K562 (cell line): ENCODE results near the gene MYB. TPM values are rescaled to one million over a fixed set of nuclear protein-coding genes. Genes with fewer than 3 reads are reported as not detected.

Source experiments
- ATAC-seq: fragments of 200-7000 bp; cut with Tn5 transposase; 3 replicates; pipeline ENCODE4 v1.9.1; 2020; ENCODE audit warnings: moderate library complexity
- BruUV-seq: library from RNA; stranded (reverse); fragments of 400-500 nt; replicated peaks from 2 replicates; lab custom pipeline; 2021; lab: Mats Ljungman, UMichigan
- CTCF ChIA-PET: fragments of 300-600 bp; formaldehyde crosslinking; extraction: SDS; loops from one replicate; lab custom pipeline; 2021; ENCODE audit warnings: low intra/inter-chr PET ratio; lab: Yijun Ruan, JAX
- POLR2A ChIA-PET: fragments of 300-600, 350-650 bp; sonication (Branson Sonifier 250); formaldehyde crosslinking; extraction: SDS; loops from one replicate; lab custom pipeline; 2021; ENCODE audit warnings: antibody characterized with exemption, inconsistent platforms; lab: Yijun Ruan, JAX
- DNase-seq, 4 experiments: peaks; one replicate each; pipeline versions ENCODE4 v3.0.0 to v3.0.0-alpha.2; 2011 to 2018; ENCODE audit warnings: low spot score in 3 of 4, mixed read lengths in 3 of 4; ENCODE audit errors: extremely low read depth in 1 of 4
- FAIRE-seq: peaks from 2 replicates; lab custom pipeline; 2011; peaks lifted over from hg19 to GRCh38; lab: Jason Lieb, UNC
- H2AFZ ChIP-seq: 2 replicates; pipeline ENCODE4 v1.6.0; 2011; ENCODE audit warnings: low read depth, low read length, control low read depth, inconsistent platforms
- H3K27ac ChIP-seq: fragments of 200-600 bp; 3 replicates; pipeline ENCODE4 v1.8.0; 2011; ENCODE audit warnings: low read depth, mild to moderate bottlenecking, control low read depth, inconsistent platforms, low read length, moderate library complexity, mixed read lengths; ENCODE audit errors: extremely low read depth
- H3K27me3 ChIP-seq, 2 experiments: fragments of 300-600 bp in 1 of 2; 2 replicates in 1 of 2; 3 replicates in 1 of 2; pipeline versions ENCODE4 v1.6.0 to v1.8.0; 2011; ENCODE audit warnings: inconsistent platforms in 2 of 2, low read length in 2 of 2, mild to moderate bottlenecking in 1 of 2, mixed read lengths in 1 of 2, moderate library complexity in 1 of 2; ENCODE audit not compliant: control insufficient read depth in 2 of 2, insufficient read depth in 2 of 2
- H3K36me3 ChIP-seq: fragments of 300-600 bp; 3 replicates; pipeline ENCODE4 v1.8.0; 2011; ENCODE audit warnings: mild to moderate bottlenecking, low read length, inconsistent platforms; ENCODE audit not compliant: control insufficient read depth, insufficient read depth
- H3K4me1 ChIP-seq, 2 experiments: fragments of 200-600 bp in 1 of 2; replicated peaks in 1 of 2; 2 replicates in 1 of 2; 3 replicates in 1 of 2; pipeline versions ENCODE4 v1.5.1 to v1.8.0; 2011; ENCODE audit warnings: inconsistent platforms in 2 of 2, low read length in 2 of 2, mild to moderate bottlenecking in 1 of 2, mixed read lengths in 1 of 2, moderate library complexity in 1 of 2; ENCODE audit not compliant: control insufficient read depth in 2 of 2, insufficient read depth in 2 of 2
- H3K4me2 ChIP-seq: 2 replicates; pipeline ENCODE4 v1.6.1; 2011; ENCODE audit warnings: low read length, control low read depth, inconsistent platforms, mixed read lengths; ENCODE audit not compliant: insufficient read depth
- H3K4me3 ChIP-seq: fragments of 200-600 bp; sonication (generic), shearing (Covaris generic); 2 replicates; pipeline ENCODE4 v1.5.1; 2016; ENCODE audit warnings: control low read depth, inconsistent platforms
- H3K79me2 ChIP-seq: fragments of 200-600 bp; 3 replicates; pipeline ENCODE4 v1.8.0; 2011; ENCODE audit warnings: low read length, inconsistent platforms; ENCODE audit not compliant: control insufficient read depth, insufficient read depth
- H3K9ac ChIP-seq, 2 experiments: 2 replicates each; pipeline versions ENCODE4 v1.6.0 to v1.6.1; 2011; ENCODE audit warnings: low read depth in 2 of 2, low read length in 2 of 2, control low read depth in 1 of 2, inconsistent platforms in 1 of 2, mild to moderate bottlenecking in 1 of 2, mixed read lengths in 1 of 2; ENCODE audit not compliant: insufficient read depth in 1 of 2
- H3K9me1 ChIP-seq: one replicate; pipeline ENCODE4 v1.6.0; 2011; ENCODE audit warnings: inconsistent platforms, mild to moderate bottlenecking, low read length, moderate library complexity; ENCODE audit not compliant: control insufficient read depth, insufficient read depth
- H3K9me3 ChIP-seq: replicated peaks from 2 replicates; pipeline ENCODE4 v1.5.1; 2011; ENCODE audit warnings: low read depth, low read length, inconsistent platforms; ENCODE audit not compliant: control insufficient read depth, insufficient read depth
- H4K20me1 ChIP-seq: replicated peaks from 2 replicates; pipeline ENCODE4 v1.6.1; 2011; ENCODE audit warnings: low read length, inconsistent platforms, mixed read lengths; ENCODE audit not compliant: control insufficient read depth, insufficient read depth
- ADNP ChIP-seq: fragments of 200-800 bp; sonication (Bioruptor generic); IDR thresholded peaks from 2 replicates; pipeline ENCODE4 v1.6.1; 2016; ENCODE audit warnings: missing genetic modification characterization, missing compliant biosample characterization
- FIP1L1 ChIP-seq: fragments of 200-400 bp; formaldehyde crosslinking; IDR thresholded peaks from 2 replicates; pipeline ENCODE4 v1.6.1; 2018; ENCODE audit warnings: mild to moderate bottlenecking, low read depth, low read length; ENCODE audit not compliant: poor library complexity, severe bottlenecking
- FOXP4 ChIP-seq: sonication (generic); formaldehyde crosslinking; IDR thresholded peaks from 2 replicates; pipeline ENCODE4 v1.8.0; 2022; ENCODE audit warnings: mild to moderate bottlenecking, missing genetic modification reagents, borderline replicate concordance
- GABPB2 ChIP-seq: fragments of 250-450 bp; sonication (Bioruptor Pico); conservative IDR thresholded peaks from 2 replicates; pipeline ENCODE4 v1.5.1; 2021; ENCODE audit warnings: mild to moderate bottlenecking
- HDAC8 ChIP-seq: fragments of 450-650 bp; IDR thresholded peaks from 2 replicates; pipeline ENCODE4 v1.6.1; 2016; ENCODE audit warnings: mild to moderate bottlenecking, missing genetic modification characterization, moderate library complexity, missing compliant biosample characterization
- PKNOX1 ChIP-seq: fragments of 450-650 bp; IDR thresholded peaks from 2 replicates; pipeline ENCODE4 v1.6.1; 2016
- RBFOX2 ChIP-seq: fragments of 200-400 bp; formaldehyde crosslinking; IDR thresholded peaks from 2 replicates; pipeline ENCODE4 v1.6.1; 2017; ENCODE audit warnings: low read depth, mild to moderate bottlenecking, low read length, moderate library complexity
- RBM25 ChIP-seq: fragments of 200-400 bp; formaldehyde crosslinking; IDR thresholded peaks from 2 replicates; pipeline ENCODE4 v1.6.1; 2018; ENCODE audit warnings: low read length, low read depth, moderate library complexity; ENCODE audit not compliant: severe bottlenecking
- RFX1 ChIP-seq: fragments of 450-650 bp; IDR thresholded peaks from 2 replicates; pipeline ENCODE4 v1.6.1; 2016; ENCODE audit warnings: mild to moderate bottlenecking, moderate library complexity
- RNF2 ChIP-seq: sonication (generic); IDR thresholded peaks from 2 replicates; pipeline ENCODE4 v1.6.1; 2016
- RUNX1 ChIP-seq: sonication (generic); IDR thresholded peaks from 2 replicates; pipeline ENCODE4 v1.6.1; 2016; ENCODE audit warnings: antibody characterized with exemption, low read depth
- TSC22D4 ChIP-seq: fragments of 450-650 bp; IDR thresholded peaks from 2 replicates; pipeline ENCODE4 v1.6.1; 2016; ENCODE audit warnings: missing genetic modification characterization, missing biosample characterization, control low read depth
- XRCC5 ChIP-seq: fragments of 200-400 bp; formaldehyde crosslinking; IDR thresholded peaks from 2 replicates; pipeline ENCODE4 v1.6.1; 2017; ENCODE audit warnings: low read depth, mild to moderate bottlenecking, low read length
- ZZZ3 ChIP-seq: fragments of 450-650 bp; IDR thresholded peaks from 2 replicates; pipeline ENCODE4 v1.6.1; 2016; ENCODE audit warnings: antibody characterized with exemption, mild to moderate bottlenecking, moderate library complexity
- WGBS: fragments of 100-300 bp; shearing (Covaris generic); methylation state at CpG from one replicate; pipeline ENCODE4 v1.1.6; 2016; ENCODE audit warnings: low coverage, mixed read lengths; ENCODE audit not compliant: insufficient coverage; ENCODE audit errors: missing lambda C conversion rate; 5-methylcytosine and 5-hydroxymethylcytosine counted together
- in situ Hi-C: fragments of 300-500 bp; cut with MboI; formaldehyde crosslinking; loops from 4 replicates; pipeline ENCODE4 v1.15.0; 2018; ENCODE audit warnings: inconsistent platforms, mixed read lengths
- intact Hi-C: fragments of 100-400 bp; cut with micrococcal nuclease; formaldehyde crosslinking; loops from 2 replicates; pipeline ENCODE4 v1.14.2; 2022
- polyA plus RNA-seq, 8 experiments: library from polyadenylated mRNA; depleted of rRNA in 4 of 8; stranded (reverse) in 5 of 8; unstranded in 3 of 8; fragments of >200 nt; fragmentation: Nextera tagmentation in 2 of 8; fragmentation: Illumina TruSeq in 1 of 8; extraction: Ambion mirVana in 2 of 8; extraction: Trizol in 1 of 8; gene quantifications; 2 replicates each; pipeline versions ENCODE4 v1.2.1 to v1.2.3, GENCODE V29; 2011 to 2014; ENCODE audit warnings: inconsistent platforms in 1 of 8, missing spikeins in 1 of 8
- total RNA-seq, 7 experiments: library from RNA; depleted of rRNA in 6 of 7; stranded (reverse); fragments of >200 nt in 6 of 7; fragmentation: Illumina TruSeq in 2 of 7; extraction: Trizol in 2 of 7; gene quantifications; 2 replicates each; pipeline versions ENCODE4 v1.2.1 to v1.2.3, GENCODE V29; 2011 to 2021; ENCODE audit warnings: low replicate concordance in 1 of 7
- TF ChIP-seq, protein P1 (sequence below): conservative IDR thresholded peaks from 2 replicates; pipeline ENCODE4 v1.6.1; 2011; ENCODE audit warnings: low read depth, mild to moderate bottlenecking, low read length; ENCODE audit not compliant: control insufficient read depth

MYB gene
- total and polyA plus RNA-seq, 9 of the 15 experiments (the other 6 are each of a cell fraction or from before 2014, with no cell fraction given), result 35.8 to 218 (median 140) TPM

GRCh38 chr6:135187372-135187771, 6.3 kb downstream of the MYB start:
- Histone ChIP-seq H3K9me1 (no peaks in the 10 kb centered on the region), H4K20me1 (no peaks in the 10 kb centered on the region), H2AFZ (no peak overlapping the region), H3K79me2 (peaks cover 83% of the 10 kb centered on the region), H3K4me1 (peaks cover 26 to 53% of the 10 kb centered on the region in 2 experiments), H3K27ac (peak overlapping the region; percentile 34; the same call in 2 of the 3 replicates), H3K4me2 (no peak overlapping the region), H3K9ac (0 out of 4 replicates have a peak overlapping the region, but pooled peaks of 1 of the 2 experiments have one; percentile 11), H3K36me3 (peaks cover 82% of the 10 kb centered on the region), H3K4me3 (no peak overlapping the region), H3K9me3 (peaks cover 6% of the 10 kb centered on the region; the same call in 1 of the 2 replicates), H3K27me3 (no peaks in the 10 kb centered on the region)
- ATAC-seq (no peak), FAIRE-seq (no peak), DNase-seq (no peak)
- TF ChIP-seq PKNOX1 (no peak), RUNX1 (no peak), ZZZ3 (no peak), RNF2 (no peak), FOXP4 (CRISPR knock-in tag) (no peak), HDAC8 (tag) (no peak), FIP1L1 (no peak), RFX1 (no peak), RBM25 (peak; percentile 55), GABPB2 (CRISPR knock-in tag) (no peak), ADNP (tag) (peak; percentile 65; the same call in 1 of the 2 replicates), RBFOX2 (peak; percentile 49), XRCC5 (no peak), TSC22D4 (tag) (no peak)
- TF ChIP-seq, protein P1, sequence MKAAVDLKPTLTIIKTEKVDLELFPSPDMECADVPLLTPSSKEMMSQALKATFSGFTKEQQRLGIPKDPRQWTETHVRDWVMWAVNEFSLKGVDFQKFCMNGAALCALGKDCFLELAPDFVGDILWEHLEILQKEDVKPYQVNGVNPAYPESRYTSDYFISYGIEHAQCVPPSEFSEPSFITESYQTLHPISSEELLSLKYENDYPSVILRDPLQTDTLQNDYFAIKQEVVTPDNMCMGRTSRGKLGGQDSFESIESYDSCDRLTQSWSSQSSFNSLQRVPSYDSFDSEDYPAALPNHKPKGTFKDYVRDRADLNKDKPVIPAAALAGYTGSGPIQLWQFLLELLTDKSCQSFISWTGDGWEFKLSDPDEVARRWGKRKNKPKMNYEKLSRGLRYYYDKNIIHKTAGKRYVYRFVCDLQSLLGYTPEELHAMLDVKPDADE, result no peak
- in situ Hi-C loops (loop anchor here (5.0 to 10.0 kb wide), 2 partner anchors 40 to 237 kb away; no protein-coding TSS in a partner anchor), intact Hi-C loops (loop anchor here (10.0 kb wide), 1 partner anchor 1233 kb away; the partner anchor contains the start of gene TBPL1)
- POLR2A ChIA-PET, result no interaction called here
- CTCF ChIA-PET, result interaction anchor here (0.6 kb wide), 1 partner anchor 230 kb away, joined by 3 read pairs; no protein-coding TSS in a partner anchor
- BruUV-seq, result no TSS peak
- WGBS, result 83% methylated on average over 4 of the region's 4 CpGs
